Breast epithelium (tissue), 3 donors: ENCODE data around the gene HSPB9.

Experiments used
- POLR2AphosphoS5 ChIP-seq, 3 donors: sonication (generic); formaldehyde crosslinking; IDR thresholded peaks; one replicate each; pipeline ENCODE4 v1.6.1; 2017; ENCODE audit warnings: antibody characterized with exemption in 3 of 3
- TF ChIP-seq, protein P1 (sequence below), 3 donors: fragments of 450-650 bp; IDR thresholded peaks; one replicate each; pipeline ENCODE4 v1.5.1; 2016 to 2017; ENCODE audit warnings: antibody characterized with exemption in 3 of 3, mild to moderate bottlenecking in 3 of 3, moderate library complexity in 3 of 3

DNA sequence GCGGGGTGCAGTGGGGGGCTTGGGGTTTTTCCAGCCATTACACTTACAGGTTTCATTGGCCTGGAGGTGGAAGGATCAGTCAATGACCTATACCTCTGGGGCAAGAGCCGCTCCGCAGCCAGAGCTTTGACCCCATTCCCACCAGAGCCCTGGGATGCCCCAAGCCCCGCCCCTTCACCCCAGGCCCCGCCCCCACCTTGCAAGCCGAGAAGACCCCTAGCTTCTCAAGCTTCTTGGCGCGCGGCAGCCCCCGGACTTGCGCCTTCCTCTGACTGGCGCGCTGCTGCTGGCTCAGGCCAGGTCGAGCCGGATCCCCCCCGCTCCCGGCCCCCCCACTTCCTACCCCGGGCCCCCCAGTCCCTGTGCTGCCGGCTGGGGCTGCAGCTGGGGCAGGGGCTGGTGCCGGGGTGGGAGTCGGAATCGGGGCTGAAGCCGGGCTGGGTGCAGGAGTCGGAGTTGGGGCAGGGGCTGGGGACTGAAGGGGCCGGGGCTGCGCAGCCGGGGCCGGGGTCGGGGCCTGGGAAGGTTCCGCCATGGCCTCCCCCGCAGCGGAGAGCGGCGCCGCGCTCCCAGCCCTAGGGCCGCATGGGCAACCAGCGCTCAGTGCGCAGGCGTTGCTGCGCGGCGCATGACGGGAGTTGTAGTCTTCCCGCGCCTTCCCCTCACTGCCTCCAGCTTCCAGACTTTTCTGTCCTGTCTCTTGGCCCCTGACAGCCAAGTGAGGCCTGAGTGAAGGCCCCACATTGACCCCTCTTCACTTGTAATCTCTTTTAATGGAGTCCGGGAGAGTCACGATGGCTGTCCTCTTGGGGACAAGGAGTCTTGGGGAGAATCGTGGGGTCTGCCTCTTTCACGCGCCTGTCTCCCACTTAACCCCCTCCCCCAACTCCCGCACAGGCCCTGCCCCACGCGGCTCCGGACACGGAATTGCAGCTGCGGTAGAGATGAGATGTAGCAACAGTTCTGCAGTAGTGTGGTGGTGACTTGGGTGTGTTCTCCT, 1.5 kb upstream of the HSPB9 start, which contains the start of gene KAT2A:
- TF ChIP-seq, protein P1, sequence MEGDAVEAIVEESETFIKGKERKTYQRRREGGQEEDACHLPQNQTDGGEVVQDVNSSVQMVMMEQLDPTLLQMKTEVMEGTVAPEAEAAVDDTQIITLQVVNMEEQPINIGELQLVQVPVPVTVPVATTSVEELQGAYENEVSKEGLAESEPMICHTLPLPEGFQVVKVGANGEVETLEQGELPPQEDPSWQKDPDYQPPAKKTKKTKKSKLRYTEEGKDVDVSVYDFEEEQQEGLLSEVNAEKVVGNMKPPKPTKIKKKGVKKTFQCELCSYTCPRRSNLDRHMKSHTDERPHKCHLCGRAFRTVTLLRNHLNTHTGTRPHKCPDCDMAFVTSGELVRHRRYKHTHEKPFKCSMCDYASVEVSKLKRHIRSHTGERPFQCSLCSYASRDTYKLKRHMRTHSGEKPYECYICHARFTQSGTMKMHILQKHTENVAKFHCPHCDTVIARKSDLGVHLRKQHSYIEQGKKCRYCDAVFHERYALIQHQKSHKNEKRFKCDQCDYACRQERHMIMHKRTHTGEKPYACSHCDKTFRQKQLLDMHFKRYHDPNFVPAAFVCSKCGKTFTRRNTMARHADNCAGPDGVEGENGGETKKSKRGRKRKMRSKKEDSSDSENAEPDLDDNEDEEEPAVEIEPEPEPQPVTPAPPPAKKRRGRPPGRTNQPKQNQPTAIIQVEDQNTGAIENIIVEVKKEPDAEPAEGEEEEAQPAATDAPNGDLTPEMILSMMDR (IDR thresholded peaks at IDR 0.05): no peak
- TF ChIP-seq POLR2AphosphoS5 (IDR thresholded peaks at IDR 0.05): peak in 1 of 3 donors; percentile 28
